HG02943 (cell line): Measurements from ENCODE around the gene MLXIP.
"Not testable (repeated sequence)": the region's sequence is repeated elsewhere in the genome, so short reads cannot be mapped to it uniquely, and the experiment has no call there.

Experiments
- ATAC-seq: cut with Tn5 transposase; IDR thresholded peaks from one replicate; pipeline ENCODE4 v1.9.1; 2021; ENCODE audit warnings: mild to moderate bottlenecking, low read depth, moderate library complexity; ENCODE audit not compliant: unreplicated experiment

MLXIP gene

GRCh38 chr12:122093098-122093883 is 14.7 kb downstream of the MLXIP start:
- ATAC-seq: no peak

GRCh38 chr12:122094137-122094734 is 15.7 kb downstream of the MLXIP start:
- no peak for ATAC-seq

- ATAC-seq: no peak
Observed at GRCh38 chr12:122094735-122095631, 16.4 kb downstream of the MLXIP start.

GRCh38 chr12:122096014-122096413 is 17.5 kb downstream of the MLXIP start:
- no peak for ATAC-seq

GRCh38 chr12:122096591-122097149 is 18.1 kb downstream of the MLXIP start:
- ATAC-seq: no peak

- ATAC-seq: no peak
Observed at GRCh38 chr12:122097584-122097926, 19.0 kb downstream of the MLXIP start.

- ATAC-seq: no peak
Observed at GRCh38 chr12:122097927-122098756, 19.6 kb downstream of the MLXIP start.

GRCh38 chr12:122099280-122099749 is 20.8 kb downstream of the MLXIP start:
- no peak for ATAC-seq

- ATAC-seq: no peak
Observed at GRCh38 chr12:122099856-122100255, 21.3 kb downstream of the MLXIP start.

GRCh38 chr12:122100568-122100967 is 22.0 kb downstream of the MLXIP start:
- ATAC-seq: no peak

GRCh38 chr12:122102331-122102730 is 23.8 kb downstream of the MLXIP start:
- no peak for ATAC-seq

- no peak for ATAC-seq
Observed at GRCh38 chr12:122104844-122105243, 26.3 kb downstream of the MLXIP start.

GRCh38 chr12:122105496-122105895 is 26.9 kb downstream of the MLXIP start:
- not testable (repeated sequence) for ATAC-seq

GRCh38 chr12:122106843-122107242 is 28.3 kb downstream of the MLXIP start:
- no peak for ATAC-seq

- no peak for ATAC-seq
Observed at GRCh38 chr12:122107261-122107660, 28.7 kb downstream of the MLXIP start.

- ATAC-seq: no peak
Observed at GRCh38 chr12:122111089-122111641, 32.6 kb downstream of the MLXIP start.

GRCh38 chr12:122116707-122117535 is 38.4 kb downstream of the MLXIP start:
- ATAC-seq: no peak

GRCh38 chr12:122117979-122118378 is 39.4 kb downstream of the MLXIP start:
- ATAC-seq: no peak

- ATAC-seq: not testable (repeated sequence)
Observed at GRCh38 chr12:122121341-122121740, 42.8 kb downstream of the MLXIP start.
